DOHH2 (cell line): ENCODE data around the gene PLIN5.

ENCODE experiments used
- CTCF ChIP-seq: fragments of 200-600 bp; sonication (generic); IDR thresholded peaks from one replicate; pipeline ENCODE4 v1.5.1; 2014; ENCODE audit warnings: antibody characterized with exemption, mild to moderate bottlenecking, low read depth, low read length; ENCODE audit not compliant: poor library complexity, severe bottlenecking
- EZH2phosphoT487 ChIP-seq: fragments of 200-600 bp; sonication (generic); IDR thresholded peaks from 2 replicates; pipeline ENCODE4 v1.6.1; 2017; ENCODE audit warnings: borderline replicate concordance, mild to moderate bottlenecking, antibody characterized with exemption, low read length, moderate library complexity, mixed read lengths

- TF ChIP-seq CTCF (no peak), EZH2phosphoT487 (no peak)
Measured at GRCh38 chr19:4517451-4518057, 17.5 kb downstream of the PLIN5 start.
